Measurements from ENCODE around the gene SLC26A11. TPM values are rescaled to one million over a fixed set of nuclear protein-coding genes. Genes with fewer than 3 reads are reported as not detected.

The SLC26A11 gene
- total RNA-seq, 1 experiment from 2014 or later, result 26.5 TPM

DNA sequence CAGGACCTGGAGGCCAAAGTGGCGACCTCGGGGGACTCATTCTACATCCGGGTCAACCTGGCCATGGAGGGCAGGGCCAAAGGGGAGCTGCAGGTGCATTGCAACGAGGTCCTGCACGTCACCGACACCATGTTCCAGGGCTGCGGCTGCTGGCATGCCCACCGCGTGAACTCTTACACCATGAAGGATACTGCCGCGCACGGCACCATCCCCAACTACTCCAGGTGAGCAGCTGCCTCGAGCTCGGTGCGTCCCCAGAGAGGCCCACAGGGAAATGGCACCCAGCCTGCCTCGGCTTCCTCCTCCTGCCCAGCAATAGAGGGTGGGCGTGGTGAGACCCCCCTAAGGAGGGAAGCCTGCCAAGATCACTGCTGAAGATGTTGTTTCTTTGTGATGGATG lies 18.0 kb upstream of the SLC26A11 start:
- H2BK15ac ChIP-seq (ENCODE audit: low read depth, low read length), result no peak overlapping the region
- no peak overlapping the region for H3K4me2 ChIP-seq (ENCODE audit: insufficient read depth, insufficient read length, low read length)
- no peak overlapping the region for H3K9ac ChIP-seq (ENCODE audit: extremely low read depth, insufficient read length, low read length)
- H3K27ac ChIP-seq (ENCODE audit: insufficient read length, low read depth, low read length), result no peak overlapping the region
- Mint-ChIP-seq H3K27me3 (ENCODE audit: low read depth) (peaks cover 2% of the 10 kb centered on the region; the same call in 1 of the 2 replicates), H3K4me1 (peaks cover 10 to 17% of the 10 kb centered on the region in 2 experiments), H3K4me3 (no peak overlapping the region), H3K27ac (no peak overlapping the region), H3K9me3 (0 out of 5 replicates have a peak, but pooled peaks cover 0 to 2% of the 10 kb centered on the region in 2 experiments), H3K36me3 (ENCODE audit: insufficient read depth in 1 of 3, low read depth in 3 of 3) (peaks cover 0 to 8% (median 3%) of the 10 kb centered on the region in 3 experiments; a peak in 5 of 7 replicates)
- H3K4ac ChIP-seq (ENCODE audit: low read depth, low read length), result no peak overlapping the region
- no peak overlapping the region for H4K8ac ChIP-seq (replicated peaks; ENCODE audit: insufficient read length, low read depth, low read length)
- H3K79me2 ChIP-seq (ENCODE audit: insufficient read depth, low read length), result no peaks in the 10 kb centered on the region
- no peak overlapping the region for H3K14ac ChIP-seq (ENCODE audit: insufficient read depth, low read length)
- H3K27me3 ChIP-seq (ENCODE audit: insufficient read depth, low read length), result no peaks in the 10 kb centered on the region
- no peak overlapping the region for H3K18ac ChIP-seq (ENCODE audit: insufficient read length, low read depth, low read length)
- H4K20me1 ChIP-seq (ENCODE audit: control insufficient read depth, insufficient read depth, insufficient read length), result no peaks in the 10 kb centered on the region
- H4K5ac ChIP-seq (ENCODE audit: insufficient read length, low read depth, low read length), result no peak overlapping the region
- no peak for DNase-seq
- no peak overlapping the region for H3K23ac ChIP-seq (ENCODE audit: insufficient read length, low read depth, low read length)
- H4K91ac ChIP-seq (ENCODE audit: insufficient read length, low read depth, low read length), result no peak overlapping the region
- H2BK20ac ChIP-seq (ENCODE audit: low read depth, low read length, poor library complexity, severe bottlenecking), result no peak overlapping the region
- no peak overlapping the region for H2AFZ ChIP-seq (ENCODE audit: low read length)
- H3T11ph ChIP-seq (ENCODE audit: low read length), result no peak overlapping the region
- H3K9me3 ChIP-seq (ENCODE audit: control insufficient read depth, low read depth, low read length), result no peaks in the 10 kb centered on the region
- WGBS (ENCODE audit: extremely low coverage, insufficient read length, low lambda C conversion rate), result no CpG with 5 or more reads among the region's 17 CpGs
- H2AK5ac ChIP-seq (ENCODE audit: insufficient read length, low read length), result no peak overlapping the region
- no peaks in the 10 kb centered on the region for H3K79me1 ChIP-seq (ENCODE audit: insufficient read depth, low read depth, low read length, poor library complexity, severe bottlenecking)
- no peak overlapping the region for H2BK12ac ChIP-seq (ENCODE audit: insufficient read length, low read depth, low read length)
- peaks cover 4% of the 10 kb centered on the region; the same call in 1 of the 2 replicates for H3K4me1 ChIP-seq (ENCODE audit: insufficient read depth, low read length)
- TF ChIP-seq, protein P1, sequence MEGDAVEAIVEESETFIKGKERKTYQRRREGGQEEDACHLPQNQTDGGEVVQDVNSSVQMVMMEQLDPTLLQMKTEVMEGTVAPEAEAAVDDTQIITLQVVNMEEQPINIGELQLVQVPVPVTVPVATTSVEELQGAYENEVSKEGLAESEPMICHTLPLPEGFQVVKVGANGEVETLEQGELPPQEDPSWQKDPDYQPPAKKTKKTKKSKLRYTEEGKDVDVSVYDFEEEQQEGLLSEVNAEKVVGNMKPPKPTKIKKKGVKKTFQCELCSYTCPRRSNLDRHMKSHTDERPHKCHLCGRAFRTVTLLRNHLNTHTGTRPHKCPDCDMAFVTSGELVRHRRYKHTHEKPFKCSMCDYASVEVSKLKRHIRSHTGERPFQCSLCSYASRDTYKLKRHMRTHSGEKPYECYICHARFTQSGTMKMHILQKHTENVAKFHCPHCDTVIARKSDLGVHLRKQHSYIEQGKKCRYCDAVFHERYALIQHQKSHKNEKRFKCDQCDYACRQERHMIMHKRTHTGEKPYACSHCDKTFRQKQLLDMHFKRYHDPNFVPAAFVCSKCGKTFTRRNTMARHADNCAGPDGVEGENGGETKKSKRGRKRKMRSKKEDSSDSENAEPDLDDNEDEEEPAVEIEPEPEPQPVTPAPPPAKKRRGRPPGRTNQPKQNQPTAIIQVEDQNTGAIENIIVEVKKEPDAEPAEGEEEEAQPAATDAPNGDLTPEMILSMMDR (conservative IDR thresholded peaks at IDR 0.05), result no peak
- H2BK5ac ChIP-seq (ENCODE audit: insufficient read length, low read length), result no peak overlapping the region
- no peak overlapping the region for H2BK120ac ChIP-seq (ENCODE audit: low read depth, low read length, poor library complexity, severe bottlenecking)
- H3K56ac ChIP-seq (ENCODE audit: insufficient read length, low read depth, low read length), result no peak overlapping the region
- peaks cover 2% of the 10 kb centered on the region for H3K23me2 ChIP-seq (ENCODE audit: insufficient read length, low read depth, low read length, poor library complexity, severe bottlenecking)
